ENCODE data around the gene OXSR1. TPM values are rescaled to one million over a fixed set of nuclear protein-coding genes. Genes with fewer than 3 reads are reported as not detected.

The OXSR1 gene
- total and polyA plus RNA-seq, 2 of the 13 experiments (the other 11 are each of a cell fraction or from before 2014, with no cell fraction given): 27.4 to 32.6 TPM

DNA sequence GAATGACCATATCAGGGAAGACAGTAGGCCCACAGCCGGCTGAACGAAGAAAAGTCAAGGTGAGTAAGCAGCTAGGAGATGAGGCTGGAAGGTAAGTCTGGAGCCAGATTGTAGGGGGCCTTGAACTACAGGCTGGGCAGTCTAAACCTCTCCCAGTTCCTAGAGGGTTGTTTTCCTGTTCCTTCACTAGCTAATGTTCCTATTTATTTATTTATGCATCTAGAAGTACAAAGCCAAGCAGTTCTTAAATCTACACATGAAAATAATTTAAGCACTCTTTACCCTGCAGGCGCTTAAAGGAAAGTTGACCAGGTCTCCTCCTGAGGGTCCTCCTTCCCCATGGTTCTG is 32.2 kb upstream of the OXSR1 start:
- Histone ChIP-seq H3K4me1 (ENCODE audit: insufficient read depth, low read length) (peaks cover 77% of the 10 kb centered on the region), H4K20me1 (ENCODE audit: insufficient read depth, low read length) (peaks cover 8% of the 10 kb centered on the region), H2AFZ (ENCODE audit: low read length) (no peak overlapping the region), H3K4me3 (replicated peaks in 1 of 3; ENCODE audit: insufficient read depth in 1 of 3, low read depth in 2 of 3, low read length in 3 of 3) (peak overlapping the region; percentile 6 to 61 (median 27); a peak in 4 of 6 replicates), H3K79me2 (ENCODE audit: insufficient read depth, low read length) (peaks cover 68% of the 10 kb centered on the region), H3K4me2 (ENCODE audit: low read depth, low read length) (peak overlapping the region; percentile 90), H3K36me3 (replicated peaks in 1 of 2; ENCODE audit: control insufficient read depth in 1 of 2, insufficient read depth in 2 of 2, low read length in 2 of 2) (peaks cover 13 to 44% of the 10 kb centered on the region in 2 experiments), H3K27ac (ENCODE audit: extremely low read length, insufficient read depth, low read length) (peak overlapping the region; percentile 97), H3K9ac (ENCODE audit: insufficient read depth, low read depth, low read length) (peak overlapping the region; percentile 71), H3K27me3 (ENCODE audit: control insufficient read depth in 1 of 2, insufficient read depth in 2 of 2, low read length in 2 of 2) (no peaks in the 10 kb centered on the region; a peak in 1 of 5 replicates), H3K9me3 (ENCODE audit: low read length) (no peaks in the 10 kb centered on the region)
- TF ChIP-seq IRX3 (CRISPR knock-in tag; IDR thresholded peaks at IDR 0.05; ENCODE audit: borderline replicate concordance, low read depth) (0 out of 2 replicates have a peak, but pooled peaks have one; percentile 70), RBFOX2 (IDR thresholded peaks at IDR 0.05; ENCODE audit: low read depth, low read length) (peak; percentile 66), PHF8 (CRISPR knock-in tag; IDR thresholded peaks at IDR 0.05) (no peak), BATF2 (CRISPR knock-in tag; IDR thresholded peaks at IDR 0.05) (0 out of 2 replicates have a peak, but pooled peaks have one; percentile 5), KDM5A (IDR thresholded peaks at IDR 0.05; ENCODE audit: borderline replicate concordance, low read length) (0 out of 2 replicates have a peak, but pooled peaks have one; percentile 3), PRDM10 (CRISPR knock-in tag; IDR thresholded peaks at IDR 0.05; ENCODE audit: low read depth) (peak; percentile 56; the same call in 1 of the 2 replicates)
- in situ Hi-C loops (cut with HindIII; ENCODE audit: extremely low pct_ligation_motif_present, low pct_unique_long_range_greater_than_20kb): loop anchor here (25.0 kb wide), 1 partner anchor 329 kb away; the partner anchor contains the start of gene ACVR2B
- FAIRE-seq: no peak
- intact Hi-C loops (cut with micrococcal nuclease; ENCODE audit: unreplicated experiment): loop anchor here (2.0 to 10.0 kb wide), 3 partner anchors 16 to 214 kb away; partner anchors contain the start of gene XYLB
- WGBS (ENCODE audit: low lambda C conversion rate): 35% methylated on average over 3 of the region's 3 CpGs
- CTCF ChIA-PET (ENCODE audit: low intra/inter-chr PET ratio, low total read pairs): no interaction called here
- no TSS peak for BruUV-seq (replicated peaks)
- no peak for DNase-seq (ENCODE audit: low spot score)
- POLR2A ChIA-PET: interaction anchor here (1.1 to 6.9 kb wide), 8 partner anchors 9 to 322 kb away, joined by 4 to 87 read pairs (median 10); partner anchors contain the start of genes OXSR1 and XYLB
- no peak for ATAC-seq
